ENCODE data around the gene SCAMP5. TPM values are rescaled to one million over a fixed set of nuclear protein-coding genes. Genes with fewer than 3 reads are reported as not detected.

The SCAMP5 gene
- total and polyA plus RNA-seq, 2 of the 13 experiments (the other 11 are each of a cell fraction or from before 2014, with no cell fraction given) = 34.3 to 49.0 TPM

DNA sequence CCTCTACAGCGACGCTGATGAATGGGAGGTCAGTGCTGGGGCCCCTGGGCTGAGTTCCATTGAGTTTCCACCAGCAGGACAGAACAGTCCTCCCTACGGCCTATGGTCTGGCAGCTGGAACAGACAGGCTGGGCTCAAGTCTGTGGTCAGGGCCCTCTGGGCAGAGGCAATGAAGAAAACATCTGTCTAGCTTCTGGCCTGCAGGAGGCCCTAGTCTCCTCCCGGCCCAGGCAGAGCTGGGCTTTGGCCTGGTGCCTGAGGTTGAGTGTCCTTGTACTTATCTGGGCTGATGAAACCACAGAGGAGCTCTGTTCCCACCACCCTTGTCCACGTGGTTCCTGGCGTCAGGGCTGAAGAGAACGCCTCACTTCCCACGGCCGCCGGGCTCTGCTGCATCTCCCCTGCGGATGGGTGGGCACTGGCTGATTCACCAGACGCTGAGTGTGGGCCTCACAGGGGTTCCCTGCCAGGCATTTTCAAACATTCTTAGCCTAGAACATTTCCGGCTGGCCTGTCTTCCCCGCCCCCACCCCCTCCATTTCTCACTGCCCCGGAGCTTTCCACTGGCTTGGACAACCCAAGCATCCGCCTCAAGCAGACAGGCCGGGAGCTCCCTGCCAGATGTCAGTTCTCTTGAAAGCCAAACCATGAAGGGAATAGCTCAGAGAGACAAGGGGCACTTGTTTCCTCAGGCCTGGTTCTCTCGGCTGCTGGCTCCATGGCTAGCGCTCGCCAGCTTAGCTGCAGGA lies 48.3 kb downstream of the SCAMP5 start (continued):
- TF ChIP-seq ZMYM3 (CRISPR knock-in tag; IDR thresholded peaks at IDR 0.05) (0 out of 2 replicates have a peak, but pooled peaks have one; percentile 66), TBX3 (IDR thresholded peaks at IDR 0.05; ENCODE audit: borderline replicate concordance) (no peak), ATF7-NPFF (CRISPR knock-in tag; IDR thresholded peaks at IDR 0.05; ENCODE audit: low read depth) (no peak), NFYB (CRISPR knock-in tag; IDR thresholded peaks at IDR 0.05) (no peak), ZSCAN9 (CRISPR knock-in tag; IDR thresholded peaks at IDR 0.05; ENCODE audit: borderline replicate concordance) (peak; percentile 82; the same call in 1 of the 2 replicates), ZFP1 (CRISPR knock-in tag; IDR thresholded peaks at IDR 0.05) (no peak), SUZ12 (IDR thresholded peaks at IDR 0.05; ENCODE audit: low read depth, low read length) (no peak), CHCHD3 (CRISPR knock-in tag; IDR thresholded peaks at IDR 0.05) (no peak), FOXP1 (IDR thresholded peaks at IDR 0.05) (no peak), FOXP1 (CRISPR knock-in tag; IDR thresholded peaks at IDR 0.05) (no peak), GPN1 (CRISPR knock-in tag; IDR thresholded peaks at IDR 0.05; ENCODE audit: borderline replicate concordance) (no peak), PTBP1 (IDR thresholded peaks at IDR 0.05; ENCODE audit: low read depth, low read length, poor library complexity, severe bottlenecking) (no peak), THAP11 (CRISPR knock-in tag; IDR thresholded peaks at IDR 0.05) (peak; percentile 70), ZNF180 (CRISPR knock-in tag; IDR thresholded peaks at IDR 0.05; ENCODE audit: borderline replicate concordance, low read depth) (no peak), FOSL1 (CRISPR knock-in tag; IDR thresholded peaks at IDR 0.05; ENCODE audit: borderline replicate concordance) (no peak), ZNF883 (CRISPR knock-in tag; IDR thresholded peaks at IDR 0.05; ENCODE audit: not compliant biosample characterization) (no peak), MAFF (IDR thresholded peaks at IDR 0.05; ENCODE audit: low read depth, low read length) (no peak), NR2C2 (CRISPR knock-in tag; IDR thresholded peaks at IDR 0.05; ENCODE audit: borderline replicate concordance) (no peak), NCOA1 (CRISPR knock-in tag; IDR thresholded peaks at IDR 0.05) (no peak)
- TF ChIP-seq, protein P1, sequence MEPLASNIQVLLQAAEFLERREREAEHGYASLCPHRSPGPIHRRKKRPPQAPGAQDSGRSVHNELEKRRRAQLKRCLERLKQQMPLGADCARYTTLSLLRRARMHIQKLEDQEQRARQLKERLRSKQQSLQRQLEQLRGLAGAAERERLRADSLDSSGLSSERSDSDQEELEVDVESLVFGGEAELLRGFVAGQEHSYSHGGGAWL (CRISPR knock-in tag; IDR thresholded peaks at IDR 0.05) = peak; percentile 34; the same call in 1 of the 2 replicates
- TF ChIP-seq, protein P2, sequence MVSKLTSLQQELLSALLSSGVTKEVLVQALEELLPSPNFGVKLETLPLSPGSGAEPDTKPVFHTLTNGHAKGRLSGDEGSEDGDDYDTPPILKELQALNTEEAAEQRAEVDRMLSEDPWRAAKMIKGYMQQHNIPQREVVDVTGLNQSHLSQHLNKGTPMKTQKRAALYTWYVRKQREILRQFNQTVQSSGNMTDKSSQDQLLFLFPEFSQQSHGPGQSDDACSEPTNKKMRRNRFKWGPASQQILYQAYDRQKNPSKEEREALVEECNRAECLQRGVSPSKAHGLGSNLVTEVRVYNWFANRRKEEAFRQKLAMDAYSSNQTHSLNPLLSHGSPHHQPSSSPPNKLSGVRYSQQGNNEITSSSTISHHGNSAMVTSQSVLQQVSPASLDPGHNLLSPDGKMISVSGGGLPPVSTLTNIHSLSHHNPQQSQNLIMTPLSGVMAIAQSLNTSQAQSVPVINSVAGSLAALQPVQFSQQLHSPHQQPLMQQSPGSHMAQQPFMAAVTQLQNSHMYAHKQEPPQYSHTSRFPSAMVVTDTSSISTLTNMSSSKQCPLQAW (CRISPR knock-in tag; IDR thresholded peaks at IDR 0.05) = no peak
- TF ChIP-seq, protein P3, sequence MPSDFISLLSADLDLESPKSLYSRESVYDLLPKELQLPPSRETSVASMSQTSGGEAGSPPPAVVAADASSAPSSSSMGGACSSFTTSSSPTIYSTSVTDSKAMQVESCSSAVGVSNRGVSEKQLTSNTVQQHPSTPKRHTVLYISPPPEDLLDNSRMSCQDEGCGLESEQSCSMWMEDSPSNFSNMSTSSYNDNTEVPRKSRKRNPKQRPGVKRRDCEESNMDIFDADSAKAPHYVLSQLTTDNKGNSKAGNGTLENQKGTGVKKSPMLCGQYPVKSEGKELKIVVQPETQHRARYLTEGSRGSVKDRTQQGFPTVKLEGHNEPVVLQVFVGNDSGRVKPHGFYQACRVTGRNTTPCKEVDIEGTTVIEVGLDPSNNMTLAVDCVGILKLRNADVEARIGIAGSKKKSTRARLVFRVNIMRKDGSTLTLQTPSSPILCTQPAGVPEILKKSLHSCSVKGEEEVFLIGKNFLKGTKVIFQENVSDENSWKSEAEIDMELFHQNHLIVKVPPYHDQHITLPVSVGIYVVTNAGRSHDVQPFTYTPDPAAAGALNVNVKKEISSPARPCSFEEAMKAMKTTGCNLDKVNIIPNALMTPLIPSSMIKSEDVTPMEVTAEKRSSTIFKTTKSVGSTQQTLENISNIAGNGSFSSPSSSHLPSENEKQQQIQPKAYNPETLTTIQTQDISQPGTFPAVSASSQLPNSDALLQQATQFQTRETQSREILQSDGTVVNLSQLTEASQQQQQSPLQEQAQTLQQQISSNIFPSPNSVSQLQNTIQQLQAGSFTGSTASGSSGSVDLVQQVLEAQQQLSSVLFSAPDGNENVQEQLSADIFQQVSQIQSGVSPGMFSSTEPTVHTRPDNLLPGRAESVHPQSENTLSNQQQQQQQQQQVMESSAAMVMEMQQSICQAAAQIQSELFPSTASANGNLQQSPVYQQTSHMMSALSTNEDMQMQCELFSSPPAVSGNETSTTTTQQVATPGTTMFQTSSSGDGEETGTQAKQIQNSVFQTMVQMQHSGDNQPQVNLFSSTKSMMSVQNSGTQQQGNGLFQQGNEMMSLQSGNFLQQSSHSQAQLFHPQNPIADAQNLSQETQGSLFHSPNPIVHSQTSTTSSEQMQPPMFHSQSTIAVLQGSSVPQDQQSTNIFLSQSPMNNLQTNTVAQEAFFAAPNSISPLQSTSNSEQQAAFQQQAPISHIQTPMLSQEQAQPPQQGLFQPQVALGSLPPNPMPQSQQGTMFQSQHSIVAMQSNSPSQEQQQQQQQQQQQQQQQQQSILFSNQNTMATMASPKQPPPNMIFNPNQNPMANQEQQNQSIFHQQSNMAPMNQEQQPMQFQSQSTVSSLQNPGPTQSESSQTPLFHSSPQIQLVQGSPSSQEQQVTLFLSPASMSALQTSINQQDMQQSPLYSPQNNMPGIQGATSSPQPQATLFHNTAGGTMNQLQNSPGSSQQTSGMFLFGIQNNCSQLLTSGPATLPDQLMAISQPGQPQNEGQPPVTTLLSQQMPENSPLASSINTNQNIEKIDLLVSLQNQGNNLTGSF (CRISPR knock-in tag; IDR thresholded peaks at IDR 0.05) = no peak
- TF ChIP-seq, protein P4, sequence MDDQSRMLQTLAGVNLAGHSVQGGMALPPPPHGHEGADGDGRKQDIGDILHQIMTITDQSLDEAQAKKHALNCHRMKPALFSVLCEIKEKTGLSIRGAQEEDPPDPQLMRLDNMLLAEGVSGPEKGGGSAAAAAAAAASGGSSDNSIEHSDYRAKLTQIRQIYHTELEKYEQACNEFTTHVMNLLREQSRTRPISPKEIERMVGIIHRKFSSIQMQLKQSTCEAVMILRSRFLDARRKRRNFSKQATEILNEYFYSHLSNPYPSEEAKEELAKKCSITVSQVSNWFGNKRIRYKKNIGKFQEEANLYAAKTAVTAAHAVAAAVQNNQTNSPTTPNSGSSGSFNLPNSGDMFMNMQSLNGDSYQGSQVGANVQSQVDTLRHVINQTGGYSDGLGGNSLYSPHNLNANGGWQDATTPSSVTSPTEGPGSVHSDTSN (CRISPR knock-in tag; IDR thresholded peaks at IDR 0.05; ENCODE audit: borderline replicate concordance) = no peak

Measured in HepG2 (cell line).